Measurements from ENCODE around the gene LGMN.

The LGMN gene

DNA sequence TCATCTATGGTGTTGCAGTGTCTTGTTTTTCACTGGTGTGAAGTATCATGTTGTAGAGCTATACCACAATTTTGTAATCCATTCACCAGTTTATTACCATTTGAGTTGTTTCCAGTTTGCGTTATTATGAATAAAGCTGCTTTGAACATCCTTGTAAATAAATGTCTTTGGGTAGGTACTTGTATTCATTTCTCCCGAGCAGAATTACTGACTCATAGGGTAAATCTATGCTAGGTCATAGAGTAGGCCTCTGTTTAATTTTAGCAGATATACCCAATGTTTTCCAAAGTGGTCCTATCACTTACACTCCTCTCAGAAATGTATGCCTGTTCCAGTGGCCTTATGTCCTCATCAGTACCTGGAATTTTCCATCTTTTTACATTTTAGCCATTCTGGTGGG is 39.1 kb upstream of the LGMN start:
- H3K36me3 ChIP-seq (ENCODE audit: insufficient read depth, low read length): no peaks in the 10 kb centered on the region
- H3K4me1 ChIP-seq (ENCODE audit: insufficient read depth, low read length): no peaks in the 10 kb centered on the region
- H3K4me2 ChIP-seq (ENCODE audit: insufficient read depth, low read length): no peak overlapping the region
- H3K9me3 ChIP-seq (ENCODE audit: insufficient read depth, low read length, severe bottlenecking): no peaks in the 10 kb centered on the region
- H3K4me3 ChIP-seq (ENCODE audit: low read depth in 1 of 2, low read length in 2 of 2): no peak overlapping the region
- H2AFZ ChIP-seq (ENCODE audit: low read depth, low read length): no peak overlapping the region
- H3K27ac ChIP-seq (ENCODE audit: low read length): no peak overlapping the region
- no peak for ATAC-seq (ENCODE audit: insufficient read depth, low read depth)
- no peak for DNase-seq
- no peak overlapping the region for H3K9ac ChIP-seq (ENCODE audit: low read depth, low read length)
- no peaks in the 10 kb centered on the region for H3K27me3 ChIP-seq (ENCODE audit: insufficient read depth, low read length, poor library complexity)
- H3K79me2 ChIP-seq (ENCODE audit: insufficient read depth, low read length): no peaks in the 10 kb centered on the region
- no peak for TF ChIP-seq EZH2 (IDR thresholded peaks at IDR 0.05; ENCODE audit: borderline replicate concordance, low read depth, low read length, severe bottlenecking)
- TF ChIP-seq, protein P1, sequence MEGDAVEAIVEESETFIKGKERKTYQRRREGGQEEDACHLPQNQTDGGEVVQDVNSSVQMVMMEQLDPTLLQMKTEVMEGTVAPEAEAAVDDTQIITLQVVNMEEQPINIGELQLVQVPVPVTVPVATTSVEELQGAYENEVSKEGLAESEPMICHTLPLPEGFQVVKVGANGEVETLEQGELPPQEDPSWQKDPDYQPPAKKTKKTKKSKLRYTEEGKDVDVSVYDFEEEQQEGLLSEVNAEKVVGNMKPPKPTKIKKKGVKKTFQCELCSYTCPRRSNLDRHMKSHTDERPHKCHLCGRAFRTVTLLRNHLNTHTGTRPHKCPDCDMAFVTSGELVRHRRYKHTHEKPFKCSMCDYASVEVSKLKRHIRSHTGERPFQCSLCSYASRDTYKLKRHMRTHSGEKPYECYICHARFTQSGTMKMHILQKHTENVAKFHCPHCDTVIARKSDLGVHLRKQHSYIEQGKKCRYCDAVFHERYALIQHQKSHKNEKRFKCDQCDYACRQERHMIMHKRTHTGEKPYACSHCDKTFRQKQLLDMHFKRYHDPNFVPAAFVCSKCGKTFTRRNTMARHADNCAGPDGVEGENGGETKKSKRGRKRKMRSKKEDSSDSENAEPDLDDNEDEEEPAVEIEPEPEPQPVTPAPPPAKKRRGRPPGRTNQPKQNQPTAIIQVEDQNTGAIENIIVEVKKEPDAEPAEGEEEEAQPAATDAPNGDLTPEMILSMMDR (IDR thresholded peaks at IDR 0.05; ENCODE audit: borderline replicate concordance, extremely low read depth, low read length, poor library complexity, severe bottlenecking): no peak
- H4K20me1 ChIP-seq (ENCODE audit: insufficient read depth, low read length): no peaks in the 10 kb centered on the region

DNA sequence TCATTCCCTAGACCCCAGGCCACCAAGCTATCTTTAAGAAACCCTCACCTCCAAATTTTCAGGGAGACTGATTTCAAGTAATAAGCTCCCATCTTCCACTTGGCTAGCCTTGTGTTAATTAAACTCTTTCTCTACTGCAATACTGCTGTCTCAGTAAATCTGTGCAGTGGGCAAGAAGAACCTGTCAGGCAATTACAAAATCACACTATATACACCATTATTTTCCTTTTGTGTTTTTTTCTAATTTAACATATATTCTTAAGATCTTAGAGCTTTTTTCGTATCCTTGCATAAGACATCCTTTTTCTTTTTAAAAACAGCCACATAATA is 38.0 kb upstream of the LGMN start:
- H3K9ac ChIP-seq (ENCODE audit: low read depth, low read length): no peak overlapping the region
- no peaks in the 10 kb centered on the region for H3K4me1 ChIP-seq (ENCODE audit: insufficient read depth, low read length)
- H3K4me2 ChIP-seq (ENCODE audit: insufficient read depth, low read length): no peak overlapping the region
- ATAC-seq (ENCODE audit: insufficient read depth, low read depth): no peak
- TF ChIP-seq EZH2 (IDR thresholded peaks at IDR 0.05; ENCODE audit: borderline replicate concordance, low read depth, low read length, severe bottlenecking): no peak
- TF ChIP-seq, protein P1 (IDR thresholded peaks at IDR 0.05; ENCODE audit: borderline replicate concordance, extremely low read depth, low read length, poor library complexity, severe bottlenecking): no peak
- no peak overlapping the region for H3K4me3 ChIP-seq (ENCODE audit: low read depth in 1 of 2, low read length in 2 of 2)
- no peaks in the 10 kb centered on the region for H3K79me2 ChIP-seq (ENCODE audit: insufficient read depth, low read length)
- H2AFZ ChIP-seq (ENCODE audit: low read depth, low read length): no peak overlapping the region
- H3K9me3 ChIP-seq (ENCODE audit: insufficient read depth, low read length, severe bottlenecking): no peaks in the 10 kb centered on the region
- no peak for DNase-seq
- H4K20me1 ChIP-seq (ENCODE audit: insufficient read depth, low read length): no peaks in the 10 kb centered on the region
- H3K27ac ChIP-seq (ENCODE audit: low read length): no peak overlapping the region
- no peaks in the 10 kb centered on the region for H3K36me3 ChIP-seq (ENCODE audit: insufficient read depth, low read length)
- no peaks in the 10 kb centered on the region for H3K27me3 ChIP-seq (ENCODE audit: insufficient read depth, low read length, poor library complexity)

DNA sequence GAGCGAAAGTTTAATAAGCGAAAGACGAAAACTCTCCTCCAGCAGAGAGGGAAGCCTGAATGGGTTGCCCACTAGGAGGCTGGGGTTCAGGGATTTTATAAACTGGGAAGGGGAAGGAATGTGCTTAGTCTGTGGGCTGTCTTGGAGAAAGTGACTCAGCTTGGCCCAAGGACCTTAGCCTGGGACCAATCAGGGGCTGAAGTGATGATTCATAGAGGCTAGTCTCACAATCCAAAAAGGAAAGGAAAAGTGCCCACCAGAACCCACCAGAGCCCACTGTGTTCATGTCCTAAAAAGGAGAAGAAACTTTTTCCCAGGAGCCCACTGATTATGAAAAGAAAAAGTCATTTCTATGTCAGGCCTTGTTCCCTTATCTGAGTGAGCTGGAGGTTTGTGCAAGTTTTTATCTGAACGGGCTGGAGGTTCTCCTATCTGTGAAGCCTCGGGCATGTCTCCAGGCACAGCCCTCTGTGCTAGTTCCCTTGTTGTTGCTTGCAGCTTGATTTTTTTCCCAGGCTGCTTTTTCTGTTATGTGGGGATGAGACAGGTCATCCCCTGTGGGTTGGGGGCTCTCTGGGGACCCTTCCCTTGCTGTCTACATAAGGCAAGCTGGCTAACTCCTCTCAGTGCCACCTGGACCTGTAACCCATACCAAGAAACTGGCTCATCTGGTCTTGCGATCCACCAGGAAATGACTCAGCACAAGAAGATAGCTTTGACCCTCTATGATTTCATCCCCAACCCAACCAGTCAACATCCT is 37.4 kb upstream of the LGMN start:
- H4K20me1 ChIP-seq (ENCODE audit: insufficient read depth, low read length): no peaks in the 10 kb centered on the region
- no peaks in the 10 kb centered on the region for H3K9me3 ChIP-seq (ENCODE audit: insufficient read depth, low read length, severe bottlenecking)
- H3K4me2 ChIP-seq (ENCODE audit: insufficient read depth, low read length): no peak overlapping the region
- no peak overlapping the region for H3K27ac ChIP-seq (ENCODE audit: low read length)
- H3K36me3 ChIP-seq (ENCODE audit: insufficient read depth, low read length): no peaks in the 10 kb centered on the region
- no peak for DNase-seq
- TF ChIP-seq EZH2 (IDR thresholded peaks at IDR 0.05; ENCODE audit: borderline replicate concordance, low read depth, low read length, severe bottlenecking): no peak
- TF ChIP-seq, protein P1 (IDR thresholded peaks at IDR 0.05; ENCODE audit: borderline replicate concordance, extremely low read depth, low read length, poor library complexity, severe bottlenecking): no peak
- no peak for ATAC-seq (ENCODE audit: insufficient read depth, low read depth)
- no peak overlapping the region for H2AFZ ChIP-seq (ENCODE audit: low read depth, low read length)
- H3K27me3 ChIP-seq (ENCODE audit: insufficient read depth, low read length, poor library complexity): no peaks in the 10 kb centered on the region
- H3K4me3 ChIP-seq (ENCODE audit: low read depth in 1 of 2, low read length in 2 of 2): no peak overlapping the region
- no peaks in the 10 kb centered on the region for H3K79me2 ChIP-seq (ENCODE audit: insufficient read depth, low read length)
- H3K9ac ChIP-seq (ENCODE audit: low read depth, low read length): no peak overlapping the region
- H3K4me1 ChIP-seq (ENCODE audit: insufficient read depth, low read length): no peaks in the 10 kb centered on the region

Data from DND-41 (cell line).